ENCODE data around the gene LZTFL1.
"Not testable (repeated sequence)": the region's sequence is repeated elsewhere in the genome, so short reads cannot be mapped to it uniquely, and the experiment has no call there.

Gene LZTFL1

GRCh38 chr3:45864760-45865519, 23.0 kb upstream of the LZTFL1 start:
- DNase-seq (ENCODE audit: low spot score), result no peak

- no peak for DNase-seq (ENCODE audit: low spot score)
Observed at GRCh38 chr3:45861043-45861719, 19.3 kb upstream of the LZTFL1 start.

GRCh38 chr3:45860481-45860880, 18.6 kb upstream of the LZTFL1 start:
- no peak for DNase-seq (ENCODE audit: low spot score)

GRCh38 chr3:45858809-45859543, 17.1 kb upstream of the LZTFL1 start:
- DNase-seq (ENCODE audit: low spot score), result no peak

GRCh38 chr3:45857024-45857423, 15.1 kb upstream of the LZTFL1 start:
- DNase-seq (ENCODE audit: low spot score), result not testable (repeated sequence)

- not testable (repeated sequence) for DNase-seq (ENCODE audit: low spot score)
Observed at GRCh38 chr3:45856323-45856722, 14.4 kb upstream of the LZTFL1 start.

GRCh38 chr3:45852828-45853227, 10.9 kb upstream of the LZTFL1 start:
- DNase-seq (ENCODE audit: low spot score), result no peak

- no peak for DNase-seq (ENCODE audit: low spot score)
Observed at GRCh38 chr3:45848392-45848791, 6.5 kb upstream of the LZTFL1 start.

- no peak for DNase-seq (ENCODE audit: low spot score)
Observed at GRCh38 chr3:45844616-45845015, 2.7 kb upstream of the LZTFL1 start.

GRCh38 chr3:45842851-45843625, 1.1 kb upstream of the LZTFL1 start:
- no peak for DNase-seq (ENCODE audit: low spot score)

- no peak for DNase-seq (ENCODE audit: low spot score)
Observed at GRCh38 chr3:45841420-45841756, 531 bp downstream of the LZTFL1 start.

- DNase-seq (ENCODE audit: low spot score), result no peak
Observed at GRCh38 chr3:45838466-45838865, 3.5 kb downstream of the LZTFL1 start.

- no peak for DNase-seq (ENCODE audit: low spot score)
Observed at GRCh38 chr3:45832699-45833098, 9.2 kb downstream of the LZTFL1 start.

- DNase-seq (ENCODE audit: low spot score), result no peak
Observed at GRCh38 chr3:45830121-45830520, 11.8 kb downstream of the LZTFL1 start.

GRCh38 chr3:45826908-45827307, 15.0 kb downstream of the LZTFL1 start:
- DNase-seq (ENCODE audit: low spot score), result no peak

GRCh38 chr3:45826321-45826720, 15.6 kb downstream of the LZTFL1 start:
- DNase-seq (ENCODE audit: low spot score), result no peak

GRCh38 chr3:45821127-45821526, 20.8 kb downstream of the LZTFL1 start:
- no peak for DNase-seq (ENCODE audit: low spot score)

- DNase-seq (ENCODE audit: low spot score), result no peak
Observed at GRCh38 chr3:45819543-45819942, 22.4 kb downstream of the LZTFL1 start.

GRCh38 chr3:45817831-45818522, 23.9 kb downstream of the LZTFL1 start:
- DNase-seq (ENCODE audit: low spot score), result no peak

GRCh38 chr3:45816544-45816943, 25.4 kb downstream of the LZTFL1 start:
- no peak for DNase-seq (ENCODE audit: low spot score)

GRCh38 chr3:45814322-45814721, 27.6 kb downstream of the LZTFL1 start:
- no peak for DNase-seq (ENCODE audit: low spot score)
